ENCODE measurements around the gene TRAF7.
"Not testable (repeated sequence)": the region's sequence is repeated elsewhere in the genome, so short reads cannot be mapped to it uniquely, and the experiment has no call there.

The TRAF7 gene

GRCh38 chr16:2112539-2113106 lies 43.0 kb upstream of the TRAF7 start:
- H3K27ac ChIP-seq (ENCODE audit: low read depth, low read length); H3K79me2 ChIP-seq (ENCODE audit: control insufficient read depth, insufficient read depth, low read length, unreplicated experiment); H3K27me3 ChIP-seq (ENCODE audit: insufficient read depth, low read length); H3K4me3 ChIP-seq (ENCODE audit: low read depth, low read length); H3K36me3 ChIP-seq (ENCODE audit: insufficient read depth, low read length); H2AFZ ChIP-seq (ENCODE audit: low read length, unreplicated experiment); H3K4me1 ChIP-seq (ENCODE audit: control insufficient read depth, insufficient read depth, low read length, unreplicated experiment): not testable (repeated sequence)

GRCh38 chr16:2114225-2114624 lies 41.4 kb upstream of the TRAF7 start:
- not testable (repeated sequence) for H2AFZ ChIP-seq (ENCODE audit: low read length, unreplicated experiment); H3K27me3 ChIP-seq (ENCODE audit: insufficient read depth, low read length); H3K4me3 ChIP-seq (ENCODE audit: low read depth, low read length); H3K27ac ChIP-seq (ENCODE audit: low read depth, low read length); H3K36me3 ChIP-seq (ENCODE audit: insufficient read depth, low read length); H3K79me2 ChIP-seq (ENCODE audit: control insufficient read depth, insufficient read depth, low read length, unreplicated experiment); H3K4me1 ChIP-seq (ENCODE audit: control insufficient read depth, insufficient read depth, low read length, unreplicated experiment)

GRCh38 chr16:2114885-2115590 lies 40.5 kb upstream of the TRAF7 start:
- not testable (repeated sequence) for H3K79me2 ChIP-seq (ENCODE audit: control insufficient read depth, insufficient read depth, low read length, unreplicated experiment); H3K27ac ChIP-seq (ENCODE audit: low read depth, low read length); H2AFZ ChIP-seq (ENCODE audit: low read length, unreplicated experiment); H3K4me3 ChIP-seq (ENCODE audit: low read depth, low read length); H3K36me3 ChIP-seq (ENCODE audit: insufficient read depth, low read length); H3K27me3 ChIP-seq (ENCODE audit: insufficient read depth, low read length); H3K4me1 ChIP-seq (ENCODE audit: control insufficient read depth, insufficient read depth, low read length, unreplicated experiment)

GRCh38 chr16:2115591-2115973 lies 40.0 kb upstream of the TRAF7 start:
- no peak overlapping the region for H3K4me3 ChIP-seq (ENCODE audit: low read depth, low read length)
- H3K27me3 ChIP-seq (ENCODE audit: insufficient read depth, low read length) = no peaks in the 10 kb centered on the region
- peaks cover 2% of the 10 kb centered on the region; the same call in 1 of the 2 replicates for H3K36me3 ChIP-seq (ENCODE audit: insufficient read depth, low read length)
- H3K79me2 ChIP-seq (ENCODE audit: control insufficient read depth, insufficient read depth, low read length, unreplicated experiment) = peaks cover 8% of the 10 kb centered on the region
- no peaks in the 10 kb centered on the region for H3K4me1 ChIP-seq (ENCODE audit: control insufficient read depth, insufficient read depth, low read length, unreplicated experiment)
- H3K27ac ChIP-seq (ENCODE audit: low read depth, low read length) = no peak overlapping the region
- no peak overlapping the region for H2AFZ ChIP-seq (ENCODE audit: low read length, unreplicated experiment)

GRCh38 chr16:2116428-2116827 lies 39.2 kb upstream of the TRAF7 start:
- H2AFZ ChIP-seq (ENCODE audit: low read length, unreplicated experiment); H3K27ac ChIP-seq (ENCODE audit: low read depth, low read length); H3K36me3 ChIP-seq (ENCODE audit: insufficient read depth, low read length); H3K4me1 ChIP-seq (ENCODE audit: control insufficient read depth, insufficient read depth, low read length, unreplicated experiment); H3K27me3 ChIP-seq (ENCODE audit: insufficient read depth, low read length); H3K4me3 ChIP-seq (ENCODE audit: low read depth, low read length): not testable (repeated sequence)
- peaks cover 11% of the 10 kb centered on the region for H3K79me2 ChIP-seq (ENCODE audit: control insufficient read depth, insufficient read depth, low read length, unreplicated experiment)

GRCh38 chr16:2117341-2117740 lies 38.2 kb upstream of the TRAF7 start:
- not testable (repeated sequence) for H3K36me3 ChIP-seq (ENCODE audit: insufficient read depth, low read length); H3K4me3 ChIP-seq (ENCODE audit: low read depth, low read length); H3K27me3 ChIP-seq (ENCODE audit: insufficient read depth, low read length); H2AFZ ChIP-seq (ENCODE audit: low read length, unreplicated experiment); H3K4me1 ChIP-seq (ENCODE audit: control insufficient read depth, insufficient read depth, low read length, unreplicated experiment); H3K27ac ChIP-seq (ENCODE audit: low read depth, low read length)
- H3K79me2 ChIP-seq (ENCODE audit: control insufficient read depth, insufficient read depth, low read length, unreplicated experiment) = peaks cover 14% of the 10 kb centered on the region

GRCh38 chr16:2117960-2118722 lies 37.4 kb upstream of the TRAF7 start:
- H3K27me3 ChIP-seq (ENCODE audit: insufficient read depth, low read length); H3K27ac ChIP-seq (ENCODE audit: low read depth, low read length); H3K36me3 ChIP-seq (ENCODE audit: insufficient read depth, low read length); H2AFZ ChIP-seq (ENCODE audit: low read length, unreplicated experiment); H3K4me1 ChIP-seq (ENCODE audit: control insufficient read depth, insufficient read depth, low read length, unreplicated experiment); H3K4me3 ChIP-seq (ENCODE audit: low read depth, low read length): not testable (repeated sequence)
- peaks cover 18% of the 10 kb centered on the region for H3K79me2 ChIP-seq (ENCODE audit: control insufficient read depth, insufficient read depth, low read length, unreplicated experiment)

- H3K27me3 ChIP-seq (ENCODE audit: insufficient read depth, low read length); H2AFZ ChIP-seq (ENCODE audit: low read length, unreplicated experiment); H3K36me3 ChIP-seq (ENCODE audit: insufficient read depth, low read length); H3K27ac ChIP-seq (ENCODE audit: low read depth, low read length); H3K4me3 ChIP-seq (ENCODE audit: low read depth, low read length): not testable (repeated sequence)
- H3K4me1 ChIP-seq (ENCODE audit: control insufficient read depth, insufficient read depth, low read length, unreplicated experiment) = peaks cover 18% of the 10 kb centered on the region
- H3K79me2 ChIP-seq (ENCODE audit: control insufficient read depth, insufficient read depth, low read length, unreplicated experiment) = peaks cover 29% of the 10 kb centered on the region
Measured at GRCh38 chr16:2121325-2121724, 34.3 kb upstream of the TRAF7 start.

- no peak overlapping the region for H3K4me3 ChIP-seq (ENCODE audit: low read depth, low read length)
- peaks cover 24% of the 10 kb centered on the region for H3K4me1 ChIP-seq (ENCODE audit: control insufficient read depth, insufficient read depth, low read length, unreplicated experiment)
- H3K79me2 ChIP-seq (ENCODE audit: control insufficient read depth, insufficient read depth, low read length, unreplicated experiment) = peaks cover 32% of the 10 kb centered on the region
- H3K27me3 ChIP-seq (ENCODE audit: insufficient read depth, low read length) = no peaks in the 10 kb centered on the region
- H2AFZ ChIP-seq (ENCODE audit: low read length, unreplicated experiment) = no peak overlapping the region
- no peaks in the 10 kb centered on the region for H3K36me3 ChIP-seq (ENCODE audit: insufficient read depth, low read length)
- H3K27ac ChIP-seq (ENCODE audit: low read depth, low read length) = no peak overlapping the region
Measured at GRCh38 chr16:2121853-2122252, 33.7 kb upstream of the TRAF7 start.

GRCh38 chr16:2122429-2122828 lies 33.2 kb upstream of the TRAF7 start:
- Histone ChIP-seq H3K79me2 (ENCODE audit: control insufficient read depth, insufficient read depth, low read length, unreplicated experiment) (peaks cover 38% of the 10 kb centered on the region), H3K4me3 (ENCODE audit: low read depth, low read length) (no peak overlapping the region), H3K4me1 (ENCODE audit: control insufficient read depth, insufficient read depth, low read length, unreplicated experiment) (peaks cover 29% of the 10 kb centered on the region), H3K27me3 (ENCODE audit: insufficient read depth, low read length) (no peaks in the 10 kb centered on the region), H3K27ac (ENCODE audit: low read depth, low read length) (no peak overlapping the region), H3K36me3 (ENCODE audit: insufficient read depth, low read length) (no peaks in the 10 kb centered on the region), H2AFZ (ENCODE audit: low read length, unreplicated experiment) (no peak overlapping the region)

Measured in ACC112 (cell line).